Measurements from ENCODE around the gene HPCAL1. TPM values are rescaled to one million over a fixed set of nuclear protein-coding genes. Genes with fewer than 3 reads are reported as not detected.

HPCAL1 gene
- total and polyA plus RNA-seq, 2 of the 4 experiments (the other 2 are of a cell fraction), result 8.2 to 33.7 TPM

DNA sequence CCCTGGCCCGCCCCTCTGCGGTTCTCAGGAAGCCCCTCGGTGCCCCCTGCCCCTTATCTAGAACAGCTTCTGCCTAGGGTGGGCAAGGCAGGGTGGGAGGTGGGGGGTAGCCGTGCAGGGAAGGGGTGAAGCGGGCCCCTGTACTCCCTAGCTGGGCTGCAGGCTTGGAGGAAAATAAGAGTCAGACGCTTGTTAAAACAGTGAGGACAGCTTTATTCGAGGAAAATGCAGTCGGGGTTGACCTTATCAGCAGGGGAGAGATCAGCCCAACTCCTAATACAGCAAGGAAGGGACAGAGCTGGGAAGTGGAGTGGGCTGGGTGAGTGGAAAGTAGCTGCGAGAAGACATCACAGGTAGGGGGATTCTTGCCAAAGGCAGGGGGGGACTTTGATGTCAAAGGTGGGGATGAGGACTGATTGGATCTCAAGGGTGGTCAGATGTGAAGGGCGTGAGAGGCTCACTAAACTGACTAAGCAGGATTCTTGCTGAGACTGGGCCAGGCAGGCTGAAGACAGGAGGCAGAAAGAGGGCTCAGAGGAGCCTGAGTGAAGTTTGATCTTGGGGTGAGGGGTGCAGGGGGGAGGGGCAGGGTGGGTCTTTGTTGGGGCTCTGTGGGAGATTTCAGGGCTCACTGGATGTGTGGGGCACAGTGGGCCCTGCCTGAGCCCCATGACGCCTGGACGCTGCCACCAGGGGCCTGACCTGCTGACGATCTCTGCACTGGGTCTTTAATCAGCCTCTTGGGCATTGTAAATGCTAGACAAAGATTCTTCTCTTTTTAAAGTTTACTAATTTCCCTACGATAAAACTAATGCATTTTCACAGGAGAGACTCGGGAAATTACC, 29.9 kb downstream of the HPCAL1 start:
- no peak for ATAC-seq (ENCODE audit: low read depth)
- Histone ChIP-seq H3K9me3 (ENCODE audit: control insufficient read depth, insufficient read depth, low read length) (peaks cover 5% of the 10 kb centered on the region), H3K9ac (ENCODE audit: low read depth, low read length) (no peak overlapping the region), H3K4me1 (ENCODE audit: control insufficient read depth, insufficient read depth, low read length) (peaks cover 10% of the 10 kb centered on the region), H3K27me3 (ENCODE audit: control insufficient read depth, insufficient read depth, low read length) (no peaks in the 10 kb centered on the region), H3K36me3 (ENCODE audit: control insufficient read depth, insufficient read depth, low read length) (peaks cover 4% of the 10 kb centered on the region), H2AK9ac (replicated peaks; ENCODE audit: low read depth, low read length, poor library complexity) (no peak overlapping the region), H2AFZ (replicated peaks; ENCODE audit: low read length, poor library complexity) (no peak overlapping the region), H3K4ac (ENCODE audit: low read depth, low read length) (no peak overlapping the region), H2BK120ac (ENCODE audit: low read depth, low read length) (no peak overlapping the region), H4K91ac (ENCODE audit: insufficient read depth, low read depth, low read length) (no peak overlapping the region), H4K5ac (ENCODE audit: low read depth, low read length) (no peak overlapping the region), H4K20me1 (ENCODE audit: insufficient read depth, low read length) (peaks cover 34% of the 10 kb centered on the region), H2BK5ac (ENCODE audit: low read depth, low read length, poor library complexity, severe bottlenecking) (no peak overlapping the region), H3K27ac (ENCODE audit: insufficient read depth, low read length) (no peak overlapping the region), H2AK5ac (ENCODE audit: low read depth, low read length) (no peak overlapping the region), H3K23ac (ENCODE audit: low read depth, low read length) (peak overlapping the region; percentile 63), H3K4me3 (ENCODE audit: insufficient read depth, low read depth, low read length) (no peak overlapping the region), H3K4me2 (ENCODE audit: low read depth, low read length) (no peak overlapping the region), H2BK20ac (ENCODE audit: low read depth, low read length) (no peak overlapping the region), H3K9me1 (ENCODE audit: insufficient read depth, low read length) (peaks cover 14% of the 10 kb centered on the region), H3K14ac (replicated peaks; ENCODE audit: low read depth, low read length) (no peak overlapping the region), H3K18ac (ENCODE audit: low read depth, low read length) (no peak overlapping the region), H3K56ac (ENCODE audit: extremely low read depth, insufficient read depth, low read length) (no peak overlapping the region), H3K79me1 (ENCODE audit: low read depth in 1 of 2, low read length in 2 of 2) (peaks cover 28 to 60% of the 10 kb centered on the region in 2 experiments), H2BK15ac (ENCODE audit: low read depth, low read length) (no peak overlapping the region), H4K8ac (ENCODE audit: low read depth in 2 of 2, low read length in 2 of 2) (no peak overlapping the region)
- no TSS peak for BruUV-seq (replicated peaks)
- intact Hi-C loops (cut with micrococcal nuclease) (no loop called here), dilution Hi-C loops (cut with HindIII; ENCODE audit: low sequenced_read_pairs, unreplicated experiment) (no loop called here), in situ Hi-C loops (cut with MboI; ENCODE audit: low sequenced_read_pairs) (no loop called here)
- TF ChIP-seq RFX5 (IDR thresholded peaks at IDR 0.05; ENCODE audit: low read depth, low read length) (no peak), NFE2L2 (IDR thresholded peaks at IDR 0.05; ENCODE audit: low read depth, low read length) (no peak), BHLHE40 (IDR thresholded peaks at IDR 0.05; ENCODE audit: low read depth, low read length) (no peak), SMC3 (IDR thresholded peaks at IDR 0.05; ENCODE audit: low read depth, low read length) (no peak), RAD21 (IDR thresholded peaks at IDR 0.05; ENCODE audit: low read length) (no peak), MAFK (IDR thresholded peaks at IDR 0.05; ENCODE audit: low read depth, low read length) (no peak), RCOR1 (IDR thresholded peaks at IDR 0.05; ENCODE audit: insufficient replicate concordance, low read length) (no peak), FOS (IDR thresholded peaks at IDR 0.05; ENCODE audit: low read depth, low read length) (no peak), POLR2A (IDR thresholded peaks at IDR 0.05; ENCODE audit: low read depth, low read length) (no peak)
- TF ChIP-seq, protein P1, sequence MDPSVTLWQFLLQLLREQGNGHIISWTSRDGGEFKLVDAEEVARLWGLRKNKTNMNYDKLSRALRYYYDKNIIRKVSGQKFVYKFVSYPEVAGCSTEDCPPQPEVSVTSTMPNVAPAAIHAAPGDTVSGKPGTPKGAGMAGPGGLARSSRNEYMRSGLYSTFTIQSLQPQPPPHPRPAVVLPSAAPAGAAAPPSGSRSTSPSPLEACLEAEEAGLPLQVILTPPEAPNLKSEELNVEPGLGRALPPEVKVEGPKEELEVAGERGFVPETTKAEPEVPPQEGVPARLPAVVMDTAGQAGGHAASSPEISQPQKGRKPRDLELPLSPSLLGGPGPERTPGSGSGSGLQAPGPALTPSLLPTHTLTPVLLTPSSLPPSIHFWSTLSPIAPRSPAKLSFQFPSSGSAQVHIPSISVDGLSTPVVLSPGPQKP (IDR thresholded peaks at IDR 0.05; ENCODE audit: borderline replicate concordance, low read depth, low read length), result no peak
- TF ChIP-seq, protein P2, sequence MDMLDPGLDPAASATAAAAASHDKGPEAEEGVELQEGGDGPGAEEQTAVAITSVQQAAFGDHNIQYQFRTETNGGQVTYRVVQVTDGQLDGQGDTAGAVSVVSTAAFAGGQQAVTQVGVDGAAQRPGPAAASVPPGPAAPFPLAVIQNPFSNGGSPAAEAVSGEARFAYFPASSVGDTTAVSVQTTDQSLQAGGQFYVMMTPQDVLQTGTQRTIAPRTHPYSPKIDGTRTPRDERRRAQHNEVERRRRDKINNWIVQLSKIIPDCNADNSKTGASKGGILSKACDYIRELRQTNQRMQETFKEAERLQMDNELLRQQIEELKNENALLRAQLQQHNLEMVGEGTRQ (IDR thresholded peaks at IDR 0.05; ENCODE audit: low read depth, low read length), result no peak
- ChIA-PET POLR2A (ENCODE audit: unreplicated experiment) (no interaction called here), CTCF (no interaction called here)
- no peak for DNase-seq
- WGBS, 2 experiments (ENCODE audit: extremely low coverage in 2 of 2, insufficient read length in 1 of 2), result 89% methylated on average over 1 of the region's 15 CpGs; no CpG with 5 or more reads in 1 of the 2 experiments
